Activated B cell treated with CpG ODN at 0.5 μM for 24 hours (primary cell): ENCODE data around the gene BSG. TPM values are rescaled to one million over a fixed set of nuclear protein-coding genes. Genes with fewer than 3 reads are reported as not detected.

Source experiments
- ATAC-seq: fragments of 200-7000 bp; cut with Tn5 transposase; one replicate; pipeline ENCODE4 v1.10.0; 2021; ENCODE audit warnings: low read depth, mild to moderate bottlenecking, moderate library complexity
- CTCF ChIA-PET: fragments of 350-600 bp; sonication (Branson Sonifier 250); formaldehyde crosslinking; loops from one replicate; lab custom pipeline; 2021; ENCODE audit warnings: antibody characterized with exemption; lab: Charles Lee
- POLR2A ChIA-PET: fragments of 350-600 bp; sonication (Branson Sonifier 250); formaldehyde crosslinking; loops from one replicate; lab custom pipeline; 2021; ENCODE audit warnings: antibody characterized with exemption; lab: Charles Lee
- DNase-seq: peaks from one replicate; pipeline ENCODE4 v3.0.0; 2022
- H3K27ac Mint-ChIP-seq: one replicate; pipeline ENCODE4 v1.8.0; 2020; ENCODE audit warnings: mixed read lengths
- H3K27me3 Mint-ChIP-seq: one replicate; pipeline ENCODE4 v1.8.0; 2021; ENCODE audit warnings: mixed read lengths
- H3K36me3 Mint-ChIP-seq: one replicate; pipeline ENCODE4 v1.8.0; 2021; ENCODE audit warnings: low read depth, mixed read lengths
- H3K4me1 Mint-ChIP-seq: one replicate; pipeline ENCODE4 v1.8.0; 2021; ENCODE audit warnings: mixed read lengths
- H3K4me3 Mint-ChIP-seq: one replicate; pipeline ENCODE4 v1.8.0; 2020; ENCODE audit warnings: mild to moderate bottlenecking, mixed read lengths
- H3K9me3 Mint-ChIP-seq: one replicate; pipeline ENCODE4 v1.8.0; 2020; ENCODE audit warnings: mixed read lengths
- intact Hi-C: fragments of 100-400 bp; cut with micrococcal nuclease; formaldehyde crosslinking; loops from one replicate; pipeline ENCODE4 v1.15.1; 2024
- total RNA-seq: library from RNA; stranded (reverse); gene quantifications from 2 replicates; pipeline ENCODE4 v1.2.3, GENCODE V29; 2022
- TF ChIP-seq, protein P1 (sequence below): fragments of 200-600 bp; IDR thresholded peaks from one replicate; pipeline ENCODE4 v1.8.0; 2022; ENCODE audit warnings: antibody characterized with exemption, mild to moderate bottlenecking

BSG gene
- total RNA-seq, 1 donor from 2014 or later, result 150 TPM

- ChIA-PET CTCF (no interaction called here), POLR2A (no interaction called here)
- peak; percentile 53 for ATAC-seq
- H3K36me3 Mint-ChIP-seq, result peaks cover 29% of the 10 kb centered on the region
- no peak overlapping the region for H3K27ac Mint-ChIP-seq
- H3K4me1 Mint-ChIP-seq, result peaks cover 6% of the 10 kb centered on the region
- H3K4me3 Mint-ChIP-seq, result no peak overlapping the region
- intact Hi-C loops, result loop anchor here (10.0 kb wide), 1 partner anchor 48 kb away; the partner anchor contains the start of gene RNF126
- TF ChIP-seq, protein P1, sequence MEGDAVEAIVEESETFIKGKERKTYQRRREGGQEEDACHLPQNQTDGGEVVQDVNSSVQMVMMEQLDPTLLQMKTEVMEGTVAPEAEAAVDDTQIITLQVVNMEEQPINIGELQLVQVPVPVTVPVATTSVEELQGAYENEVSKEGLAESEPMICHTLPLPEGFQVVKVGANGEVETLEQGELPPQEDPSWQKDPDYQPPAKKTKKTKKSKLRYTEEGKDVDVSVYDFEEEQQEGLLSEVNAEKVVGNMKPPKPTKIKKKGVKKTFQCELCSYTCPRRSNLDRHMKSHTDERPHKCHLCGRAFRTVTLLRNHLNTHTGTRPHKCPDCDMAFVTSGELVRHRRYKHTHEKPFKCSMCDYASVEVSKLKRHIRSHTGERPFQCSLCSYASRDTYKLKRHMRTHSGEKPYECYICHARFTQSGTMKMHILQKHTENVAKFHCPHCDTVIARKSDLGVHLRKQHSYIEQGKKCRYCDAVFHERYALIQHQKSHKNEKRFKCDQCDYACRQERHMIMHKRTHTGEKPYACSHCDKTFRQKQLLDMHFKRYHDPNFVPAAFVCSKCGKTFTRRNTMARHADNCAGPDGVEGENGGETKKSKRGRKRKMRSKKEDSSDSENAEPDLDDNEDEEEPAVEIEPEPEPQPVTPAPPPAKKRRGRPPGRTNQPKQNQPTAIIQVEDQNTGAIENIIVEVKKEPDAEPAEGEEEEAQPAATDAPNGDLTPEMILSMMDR, result no peak
- H3K9me3 Mint-ChIP-seq, result no peaks in the 10 kb centered on the region
- no peak for DNase-seq
- H3K27me3 Mint-ChIP-seq, result peaks cover 3% of the 10 kb centered on the region
Observed at GRCh38 chr19:616747-617526, 44.5 kb downstream of the BSG start.

DNA sequence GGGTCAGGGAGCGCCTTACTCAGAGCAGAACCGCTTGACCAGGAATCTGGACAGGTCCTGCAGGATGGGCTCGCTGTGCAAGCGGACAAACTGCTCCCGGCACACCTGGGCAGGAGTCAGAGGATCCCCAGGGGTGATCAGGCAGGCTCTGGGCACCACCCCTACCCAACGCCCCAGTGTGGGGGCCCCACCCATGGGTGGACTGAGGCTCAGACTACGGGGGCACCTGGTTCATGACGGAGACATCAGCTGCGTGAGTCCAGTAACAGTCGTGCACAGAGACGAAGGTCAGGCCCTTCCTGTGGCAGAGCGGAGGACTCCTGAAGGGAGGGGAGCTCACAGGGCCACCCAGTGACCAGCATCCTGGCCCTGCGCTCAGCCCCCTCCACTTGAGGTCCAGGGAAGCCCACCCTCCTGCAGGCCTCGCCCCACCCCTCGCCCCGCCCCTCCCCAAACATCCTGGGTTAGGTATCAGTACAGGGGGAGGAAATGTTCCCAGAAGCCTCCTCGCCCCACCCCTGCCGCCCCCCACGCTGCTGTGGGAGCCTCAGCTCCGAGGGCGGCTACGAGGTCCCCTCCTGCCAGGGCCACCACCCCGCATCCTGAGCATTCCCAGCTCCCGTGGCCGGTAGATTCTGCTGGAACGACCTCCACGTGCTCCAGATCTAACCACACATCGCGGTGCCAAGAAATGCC, 45.3 kb downstream of the BSG start:
- no peak overlapping the region for H3K4me3 Mint-ChIP-seq
- ChIA-PET CTCF (no interaction called here), POLR2A (no interaction called here)
- ATAC-seq, result no peak
- no peaks in the 10 kb centered on the region for H3K9me3 Mint-ChIP-seq
- peaks cover 6% of the 10 kb centered on the region for H3K4me1 Mint-ChIP-seq
- TF ChIP-seq, protein P1, result no peak
- H3K27me3 Mint-ChIP-seq, result peaks cover 3% of the 10 kb centered on the region
- no peak for DNase-seq
- no peak overlapping the region for H3K27ac Mint-ChIP-seq
- peaks cover 29% of the 10 kb centered on the region for H3K36me3 Mint-ChIP-seq
- intact Hi-C loops, result loop anchor here (10.0 kb wide), 1 partner anchor 47 kb away; the partner anchor contains the start of gene RNF126

DNA sequence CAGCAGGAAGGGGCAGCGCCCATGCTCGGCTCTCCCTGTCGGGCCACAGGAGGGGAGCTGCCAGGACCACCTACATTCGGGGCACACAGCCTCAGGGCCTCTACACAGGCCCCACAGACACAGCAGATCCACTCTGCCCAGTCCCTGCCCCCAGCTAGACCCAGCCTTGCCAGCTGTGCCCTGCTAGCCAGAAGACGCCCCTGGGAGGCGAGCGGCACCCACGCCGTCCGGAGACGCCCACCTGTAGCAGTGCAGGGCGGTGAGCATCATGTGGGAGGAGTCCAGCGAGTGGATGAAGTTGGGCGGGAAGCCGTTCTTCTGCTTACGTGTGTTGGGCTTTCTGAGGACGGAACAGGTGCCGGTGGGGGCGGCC, 45.8 kb downstream of the BSG start:
- ChIA-PET CTCF (no interaction called here), POLR2A (no interaction called here)
- intact Hi-C loops, result loop anchor here (10.0 kb wide), 1 partner anchor 47 kb away; the partner anchor contains the start of gene RNF126
- no peak overlapping the region for H3K4me3 Mint-ChIP-seq
- peaks cover 3% of the 10 kb centered on the region for H3K27me3 Mint-ChIP-seq
- H3K36me3 Mint-ChIP-seq, result peaks cover 33% of the 10 kb centered on the region
- TF ChIP-seq, protein P1, result no peak
- H3K4me1 Mint-ChIP-seq, result peaks cover 6% of the 10 kb centered on the region
- ATAC-seq (no peak), DNase-seq (no peak)
- no peak overlapping the region for H3K27ac Mint-ChIP-seq
- H3K9me3 Mint-ChIP-seq, result no peaks in the 10 kb centered on the region

DNA sequence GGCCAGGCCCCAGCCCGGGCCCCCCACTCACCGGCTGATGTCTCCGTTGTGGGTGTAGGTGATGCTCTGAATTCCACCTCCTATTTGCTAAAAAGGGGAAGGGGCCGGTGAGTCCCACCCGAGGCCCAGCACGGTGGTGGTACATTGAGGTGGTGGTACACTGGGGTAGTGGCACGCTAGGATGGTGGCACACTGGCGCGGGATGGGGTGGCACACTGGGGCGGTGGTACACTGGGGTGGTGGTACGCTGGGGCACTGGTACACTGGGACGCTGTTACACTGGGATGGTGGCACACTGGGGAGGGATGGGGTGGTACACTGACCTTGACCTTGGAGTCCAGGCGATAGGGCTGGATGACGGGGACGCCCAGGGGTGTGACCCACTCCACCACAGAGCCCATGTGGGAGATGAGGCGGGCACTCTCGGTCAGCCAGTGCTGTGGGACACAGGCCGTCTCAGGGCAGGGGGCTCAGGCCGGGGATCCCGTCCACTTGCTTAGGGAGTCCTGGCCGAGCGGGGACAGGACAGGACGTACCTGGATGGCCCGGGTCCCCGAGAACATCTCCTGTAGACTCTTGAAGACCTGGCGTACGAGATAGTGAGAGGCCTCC, 46.4 kb downstream of the BSG start:
- Mint-ChIP-seq H3K27ac (no peak overlapping the region), H3K36me3 (peaks cover 37% of the 10 kb centered on the region), H3K27me3 (peaks cover 3% of the 10 kb centered on the region), H3K4me1 (peaks cover 6% of the 10 kb centered on the region), H3K9me3 (no peaks in the 10 kb centered on the region), H3K4me3 (no peak overlapping the region)
- ChIA-PET CTCF (no interaction called here), POLR2A (no interaction called here)
- DNase-seq (no peak), ATAC-seq (no peak)
- intact Hi-C loops, result loop anchor here (10.0 kb wide), 1 partner anchor 46 kb away; the partner anchor contains the start of gene RNF126
- TF ChIP-seq, protein P1, result no peak
